SU-DHL-6 (cell line): ENCODE data around the gene CACUL1.

Source experiments
- H2AFZ ChIP-seq: fragments of 200-600 bp; sonication (generic); 2 replicates; pipeline ENCODE4 v1.6.1; 2014; ENCODE audit warnings: low read depth, mild to moderate bottlenecking, moderate library complexity, mixed read lengths, antibody characterized with exemption, low read length; ENCODE audit not compliant: severe bottlenecking
- H3F3A ChIP-seq: fragments of 200-600 bp; shearing (Covaris generic); 2 replicates; pipeline ENCODE4 v1.6.0; 2016; ENCODE audit warnings: antibody characterized with exemption, mild to moderate bottlenecking; ENCODE audit not compliant: insufficient read depth
- H3K27ac ChIP-seq: fragments of 200-600 bp; sonication (generic); 2 replicates; pipeline ENCODE4 v1.5.1; 2016; ENCODE audit warnings: low read depth, mild to moderate bottlenecking, low read length, moderate library complexity, mixed read lengths
- H3K27me3 ChIP-seq: fragments of 200-600 bp; sonication (generic), shearing (Covaris generic); 2 replicates; pipeline ENCODE4 v1.6.0; 2014; ENCODE audit warnings: mild to moderate bottlenecking, low read length
- H3K36me3 ChIP-seq: fragments of 200-600 bp; sonication (generic); 2 replicates; pipeline ENCODE4 v1.6.1; 2014; ENCODE audit warnings: mild to moderate bottlenecking, low read length, mixed read lengths
- H3K4me2 ChIP-seq: fragments of 300-600, 200-600 bp; shearing (Covaris generic), sonication (generic); 2 replicates; pipeline ENCODE4 v1.6.0; 2014; ENCODE audit warnings: low read length, low read depth, mild to moderate bottlenecking; ENCODE audit not compliant: poor library complexity, severe bottlenecking
- H3K4me3 ChIP-seq: fragments of 200-600 bp; sonication (generic); 2 replicates; pipeline ENCODE4 v1.5.1; 2014; ENCODE audit warnings: antibody characterized with exemption, low read length, mild to moderate bottlenecking, mixed read lengths; ENCODE audit not compliant: insufficient read depth, poor library complexity, severe bottlenecking
- H3K79me2 ChIP-seq: fragments of 200-600 bp; sonication (generic); 2 replicates; pipeline ENCODE4 v1.6.1; 2014; ENCODE audit warnings: mild to moderate bottlenecking, low read length, moderate library complexity; ENCODE audit not compliant: insufficient read depth
- H3K9ac ChIP-seq: fragments of 200-600 bp; sonication (generic); 2 replicates; pipeline ENCODE4 v1.7.0; 2014; ENCODE audit warnings: mild to moderate bottlenecking, low read length
- H3K9me2 ChIP-seq: fragments of 200-600 bp; sonication (generic); replicated peaks from 2 replicates; pipeline ENCODE4 v1.6.1; 2014; ENCODE audit warnings: low read length; ENCODE audit not compliant: insufficient read depth
- H3K9me3 ChIP-seq: fragments of 200-600 bp; sonication (generic); 2 replicates; pipeline ENCODE4 v1.6.1; 2014; ENCODE audit warnings: low read length, mixed read lengths; ENCODE audit not compliant: insufficient read depth
- H4K20me1 ChIP-seq: fragments of 200-600 bp; sonication (generic); 2 replicates; pipeline ENCODE4 v1.6.1; 2014; ENCODE audit warnings: low read depth, mild to moderate bottlenecking, antibody characterized with exemption, low read length, moderate library complexity, mixed read lengths
- EZH2phosphoT487 ChIP-seq: fragments of 200-600 bp; sonication (generic), shearing (Covaris generic); conservative IDR thresholded peaks from 2 replicates; pipeline ENCODE4 v1.6.1; 2018; ENCODE audit warnings: mild to moderate bottlenecking, antibody characterized with exemption, low read length, moderate library complexity, mixed read lengths
- TF ChIP-seq, protein P1 (sequence below): fragments of 200-600 bp; sonication (generic); IDR thresholded peaks from one replicate; pipeline ENCODE4 v1.5.1; 2017; ENCODE audit warnings: antibody characterized with exemption, mild to moderate bottlenecking, low read length, moderate library complexity; ENCODE audit not compliant: insufficient read depth, poor library complexity, severe bottlenecking

CACUL1 gene

GRCh38 chr10:118721539-118721876, 33.3 kb downstream of the CACUL1 start:
- no peaks in the 10 kb centered on the region; the same call in 1 of the 2 replicates for H4K20me1 ChIP-seq
- H3K27me3 ChIP-seq: no peaks in the 10 kb centered on the region
- no peaks in the 10 kb centered on the region for H3K9me2 ChIP-seq
- H3K27ac ChIP-seq: no peak overlapping the region
- no peaks in the 10 kb centered on the region for H3K79me2 ChIP-seq
- no peak overlapping the region for H3K4me2 ChIP-seq
- TF ChIP-seq EZH2phosphoT487: no peak
- TF ChIP-seq, protein P1, sequence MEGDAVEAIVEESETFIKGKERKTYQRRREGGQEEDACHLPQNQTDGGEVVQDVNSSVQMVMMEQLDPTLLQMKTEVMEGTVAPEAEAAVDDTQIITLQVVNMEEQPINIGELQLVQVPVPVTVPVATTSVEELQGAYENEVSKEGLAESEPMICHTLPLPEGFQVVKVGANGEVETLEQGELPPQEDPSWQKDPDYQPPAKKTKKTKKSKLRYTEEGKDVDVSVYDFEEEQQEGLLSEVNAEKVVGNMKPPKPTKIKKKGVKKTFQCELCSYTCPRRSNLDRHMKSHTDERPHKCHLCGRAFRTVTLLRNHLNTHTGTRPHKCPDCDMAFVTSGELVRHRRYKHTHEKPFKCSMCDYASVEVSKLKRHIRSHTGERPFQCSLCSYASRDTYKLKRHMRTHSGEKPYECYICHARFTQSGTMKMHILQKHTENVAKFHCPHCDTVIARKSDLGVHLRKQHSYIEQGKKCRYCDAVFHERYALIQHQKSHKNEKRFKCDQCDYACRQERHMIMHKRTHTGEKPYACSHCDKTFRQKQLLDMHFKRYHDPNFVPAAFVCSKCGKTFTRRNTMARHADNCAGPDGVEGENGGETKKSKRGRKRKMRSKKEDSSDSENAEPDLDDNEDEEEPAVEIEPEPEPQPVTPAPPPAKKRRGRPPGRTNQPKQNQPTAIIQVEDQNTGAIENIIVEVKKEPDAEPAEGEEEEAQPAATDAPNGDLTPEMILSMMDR: no peak
- no peak overlapping the region for H3K4me3 ChIP-seq
- H3K9me3 ChIP-seq: no peaks in the 10 kb centered on the region
- no peak overlapping the region for H2AFZ ChIP-seq
- H3K9ac ChIP-seq: no peak overlapping the region
- H3K36me3 ChIP-seq: no peaks in the 10 kb centered on the region
- H3F3A ChIP-seq: peaks cover 16% of the 10 kb centered on the region

- H3K9ac ChIP-seq: no peak overlapping the region
- H4K20me1 ChIP-seq: no peaks in the 10 kb centered on the region; the same call in 1 of the 2 replicates
- no peaks in the 10 kb centered on the region for H3K27me3 ChIP-seq
- H3K36me3 ChIP-seq: no peaks in the 10 kb centered on the region
- H3K4me2 ChIP-seq: no peak overlapping the region
- H3K9me3 ChIP-seq: no peaks in the 10 kb centered on the region
- TF ChIP-seq, protein P1: peak; percentile 88
- TF ChIP-seq EZH2phosphoT487: no peak
- no peaks in the 10 kb centered on the region for H3K79me2 ChIP-seq
- H3F3A ChIP-seq: peaks cover 16% of the 10 kb centered on the region
- no peak overlapping the region for H3K27ac ChIP-seq
- no peak overlapping the region for H3K4me3 ChIP-seq
- no peak overlapping the region for H2AFZ ChIP-seq
- H3K9me2 ChIP-seq: no peaks in the 10 kb centered on the region
Measured at GRCh38 chr10:118720685-118721538, 33.9 kb downstream of the CACUL1 start.

- TF ChIP-seq, protein P1: no peak
- TF ChIP-seq EZH2phosphoT487: no peak
- H3F3A ChIP-seq: no peaks in the 10 kb centered on the region
- H3K9ac ChIP-seq: no peak overlapping the region
- no peak overlapping the region for H2AFZ ChIP-seq
- H3K27ac ChIP-seq: no peak overlapping the region
- H3K79me2 ChIP-seq: no peaks in the 10 kb centered on the region
- H3K4me2 ChIP-seq: no peak overlapping the region
- no peaks in the 10 kb centered on the region for H4K20me1 ChIP-seq
- no peaks in the 10 kb centered on the region for H3K9me3 ChIP-seq
- H3K27me3 ChIP-seq: no peaks in the 10 kb centered on the region
- H3K9me2 ChIP-seq: no peaks in the 10 kb centered on the region
- H3K4me3 ChIP-seq: no peak overlapping the region
- H3K36me3 ChIP-seq: no peaks in the 10 kb centered on the region
Measured at GRCh38 chr10:118714366-118714765, 40.4 kb downstream of the CACUL1 start.
